ENCODE measurements around the gene SLC36A3.

Gene SLC36A3

GRCh38 chr5:151227918-151228447 lies 75.6 kb downstream of the SLC36A3 start:
- H3K9ac ChIP-seq, result no peak overlapping the region
- no peak for TF ChIP-seq CTCF (conservative IDR thresholded peaks at IDR 0.05; ENCODE audit: low read depth, low read length)

More at GRCh38 chr5:151227918-151228447, 75.6 kb downstream of the SLC36A3 start:
- H3K36me3 ChIP-seq (ENCODE audit: insufficient read depth), result no peaks in the 10 kb centered on the region
- peaks cover 13% of the 10 kb centered on the region for H3K4me1 ChIP-seq (ENCODE audit: low read depth, poor library complexity, severe bottlenecking)
- H3K27me3 ChIP-seq (ENCODE audit: insufficient read depth, low read depth), result no peaks in the 10 kb centered on the region
- no peak overlapping the region for H3K27ac ChIP-seq
- no peaks in the 10 kb centered on the region for H3K79me2 ChIP-seq (ENCODE audit: insufficient read depth, low read depth)
- no peak overlapping the region for H2AFZ ChIP-seq (ENCODE audit: low read depth)
- H4K20me1 ChIP-seq (ENCODE audit: insufficient read depth), result no peaks in the 10 kb centered on the region
- no peak overlapping the region for H3K4me2 ChIP-seq
- no peak overlapping the region for H3K4me3 ChIP-seq (IDR thresholded peaks at IDR 0.05; ENCODE audit: insufficient read depth, low read depth, low read length)

All from KMS-11 (cell line).